HG03575 (cell line): ENCODE data around the gene G6PC1.
"Not testable (repeated sequence)": the region's sequence is repeated elsewhere in the genome, so short reads cannot be mapped to it uniquely, and the experiment has no call there.

Experiments
- ATAC-seq: cut with Tn5 transposase; IDR thresholded peaks from one replicate; pipeline ENCODE4 v1.9.1; 2021; ENCODE audit not compliant: unreplicated experiment, insufficient number of reproducible peaks, low FRiP score; ENCODE audit errors: extremely low read depth

G6PC1 gene

DNA sequence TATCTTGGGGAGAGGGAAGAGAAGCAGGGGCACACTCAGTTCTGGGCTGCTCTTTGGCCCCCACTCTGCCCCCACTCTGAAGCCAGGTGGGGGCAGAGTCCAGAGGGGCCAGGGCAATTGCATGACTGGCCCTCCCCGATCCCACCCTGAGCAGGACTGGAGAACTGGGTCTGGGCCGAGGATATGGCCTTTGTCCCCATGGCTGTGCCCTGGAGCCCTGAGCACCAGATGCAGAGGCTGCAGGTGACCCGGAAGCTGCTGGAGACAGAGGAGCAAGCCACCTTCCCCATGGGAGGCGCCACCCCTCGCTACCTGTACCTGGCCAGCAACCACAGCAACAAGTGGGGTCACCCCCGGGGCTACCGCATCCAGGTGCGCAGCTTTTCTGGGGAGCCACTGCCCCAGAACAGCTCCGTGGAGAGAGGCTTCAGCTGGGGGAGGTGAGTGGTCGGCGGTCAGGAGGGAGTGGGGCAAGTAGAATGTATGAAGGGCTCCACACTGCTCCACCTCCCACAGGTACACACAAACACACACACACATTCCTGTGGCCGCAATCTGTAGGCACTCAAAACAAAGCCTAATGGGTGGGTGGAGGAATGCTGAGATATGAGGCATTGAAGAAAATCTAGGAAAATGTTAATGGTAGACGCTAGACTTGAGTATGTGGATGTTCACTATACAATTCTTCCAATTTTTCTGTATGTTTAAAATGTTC lies 28.2 kb upstream of the G6PC1 start:
- ATAC-seq, result no peak

DNA sequence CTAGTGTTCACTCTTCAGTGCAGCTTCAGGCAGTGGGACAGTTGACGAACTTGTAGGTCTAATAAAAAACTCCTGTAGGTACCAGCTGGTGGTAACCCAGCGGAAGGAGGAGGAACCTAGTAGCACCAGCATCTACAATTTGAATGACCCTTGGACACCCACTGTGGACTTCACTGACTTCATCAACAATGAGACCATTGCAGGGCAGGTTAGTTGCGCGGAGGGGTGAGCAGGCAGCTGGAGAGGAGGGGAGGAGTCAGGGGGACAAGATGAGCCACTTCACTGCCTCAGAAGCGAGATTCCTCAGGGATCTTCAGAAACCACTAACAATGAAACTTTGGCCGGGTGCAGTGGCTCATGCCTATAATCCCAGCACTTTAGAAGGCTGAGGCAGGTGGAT lies 27.3 kb upstream of the G6PC1 start:
- ATAC-seq, result no peak

DNA sequence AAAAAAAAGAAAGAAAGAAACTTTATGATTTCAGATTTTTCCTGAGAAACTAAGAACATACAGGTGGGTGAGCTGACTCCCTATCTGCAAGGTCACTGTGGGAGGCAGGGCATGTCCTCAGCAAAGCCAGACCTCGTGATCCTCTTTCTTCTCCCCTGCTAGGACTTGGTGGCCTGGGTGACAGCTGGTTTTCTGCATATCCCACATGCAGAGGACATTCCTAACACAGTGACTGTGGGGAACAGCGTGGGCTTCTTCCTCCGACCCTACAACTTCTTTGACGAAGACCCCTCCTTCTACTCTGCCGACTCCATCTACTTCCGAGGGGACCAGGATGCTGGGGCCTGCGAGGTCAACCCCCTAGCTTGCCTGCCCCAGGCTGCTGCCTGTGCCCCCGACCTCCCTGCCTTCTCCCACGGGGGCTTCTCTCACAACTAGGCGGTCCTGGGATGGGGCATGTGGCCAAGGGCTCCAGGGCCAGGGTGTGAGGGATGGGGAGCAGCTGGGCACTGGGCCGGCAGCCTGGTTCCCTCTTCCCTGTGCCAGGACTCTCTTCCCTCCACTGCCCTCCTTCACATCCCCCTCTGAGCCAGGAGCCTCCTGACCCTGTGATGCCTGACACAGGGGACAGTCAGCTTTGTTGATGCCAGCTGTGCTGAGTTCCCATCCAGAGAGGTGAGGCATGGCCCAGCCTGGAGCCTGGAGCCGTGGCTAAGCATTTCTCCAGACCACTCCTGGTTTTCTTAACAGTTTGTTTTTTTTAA lies 26.5 kb upstream of the G6PC1 start:
- ATAC-seq, result not testable (repeated sequence)

DNA sequence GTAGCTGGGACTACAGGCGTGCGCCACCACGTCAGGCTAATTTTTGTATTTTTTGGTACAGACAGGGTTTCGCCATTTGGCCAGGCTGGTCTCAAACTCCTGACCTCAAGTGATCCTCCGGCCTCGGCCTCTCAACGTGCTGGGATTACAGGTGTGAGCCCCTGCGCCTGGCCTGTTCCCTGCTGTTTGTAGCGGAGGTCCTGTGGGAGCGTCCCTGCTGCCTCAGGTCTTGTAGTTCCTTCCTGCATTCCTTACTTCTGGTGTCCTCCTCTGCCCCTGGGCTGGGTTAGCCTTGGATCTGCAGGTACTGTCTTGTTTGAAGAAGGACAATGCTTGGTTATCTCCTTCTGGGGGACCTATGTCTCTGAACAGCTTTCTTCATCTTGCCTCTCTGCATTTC lies 23.6 kb upstream of the G6PC1 start:
- ATAC-seq, result no peak

DNA sequence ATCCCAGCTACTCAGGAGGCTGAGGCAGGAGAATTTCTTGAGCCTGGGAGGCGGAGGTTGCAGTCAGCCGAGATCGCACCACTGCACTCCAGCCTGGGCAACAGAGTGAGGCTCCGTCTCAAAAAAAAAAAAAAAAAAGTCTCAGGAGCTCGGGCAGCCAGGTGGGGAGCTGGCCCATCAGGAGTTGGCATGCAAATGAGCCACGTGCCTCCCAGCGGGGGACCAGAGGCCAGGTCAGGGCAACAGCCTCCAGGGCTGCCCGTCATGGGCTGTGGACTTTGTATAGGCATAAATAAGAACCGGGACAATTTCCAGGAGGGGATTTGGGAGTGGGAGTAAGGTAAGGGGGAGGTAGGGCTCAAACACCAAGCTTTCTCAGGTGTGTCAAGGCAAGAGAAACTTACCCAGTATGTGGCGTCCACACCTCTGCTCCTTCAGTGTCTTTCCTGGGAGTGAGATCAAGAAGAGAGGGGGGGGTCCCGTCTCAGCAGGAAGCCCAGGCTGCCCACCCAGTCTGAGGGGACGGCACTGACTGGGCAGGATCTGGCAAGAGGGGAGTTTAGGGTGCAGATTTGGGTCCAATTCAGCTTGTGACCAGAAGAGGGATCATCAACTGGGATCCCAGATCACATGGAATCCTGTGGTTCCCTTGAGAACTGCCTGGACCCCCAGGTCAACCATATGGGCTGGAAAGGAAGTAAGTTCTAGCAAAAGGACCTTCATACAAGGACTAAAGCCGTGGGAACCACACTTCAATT lies 22.3 kb upstream of the G6PC1 start:
- ATAC-seq, result no peak

DNA sequence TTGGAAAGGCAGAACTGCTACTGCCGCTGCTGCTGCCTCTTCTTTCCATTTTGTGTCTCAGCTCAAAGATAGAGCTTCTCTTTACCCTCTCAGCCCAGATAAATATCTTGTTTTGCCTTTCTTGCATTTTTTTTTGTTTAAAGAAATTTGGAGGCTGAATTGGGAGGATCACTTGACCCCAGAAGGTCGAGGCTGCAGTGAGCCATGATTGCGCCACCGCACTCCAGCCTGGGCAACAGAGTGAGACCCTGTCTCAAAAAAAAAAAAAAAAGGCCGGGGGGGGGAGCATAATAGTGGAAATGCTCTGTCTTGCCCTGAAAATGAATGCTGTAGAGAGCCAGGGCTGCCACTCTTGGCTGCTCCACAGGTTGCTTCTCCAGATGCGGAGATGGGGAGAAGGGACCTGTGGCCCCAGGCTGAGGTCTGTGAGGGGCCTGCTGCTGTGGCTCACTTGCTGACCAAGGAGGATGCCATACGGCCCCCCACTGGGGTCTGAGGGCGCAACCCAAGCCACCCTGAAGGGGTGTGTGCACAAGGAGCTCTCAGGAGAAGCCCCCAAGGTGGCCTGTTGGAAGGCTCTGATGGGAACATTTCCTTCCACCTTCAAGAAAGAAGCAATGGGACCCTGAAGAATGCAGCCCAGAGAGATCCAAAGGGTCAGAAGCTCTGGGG lies 21.5 kb upstream of the G6PC1 start:
- ATAC-seq, result no peak

DNA sequence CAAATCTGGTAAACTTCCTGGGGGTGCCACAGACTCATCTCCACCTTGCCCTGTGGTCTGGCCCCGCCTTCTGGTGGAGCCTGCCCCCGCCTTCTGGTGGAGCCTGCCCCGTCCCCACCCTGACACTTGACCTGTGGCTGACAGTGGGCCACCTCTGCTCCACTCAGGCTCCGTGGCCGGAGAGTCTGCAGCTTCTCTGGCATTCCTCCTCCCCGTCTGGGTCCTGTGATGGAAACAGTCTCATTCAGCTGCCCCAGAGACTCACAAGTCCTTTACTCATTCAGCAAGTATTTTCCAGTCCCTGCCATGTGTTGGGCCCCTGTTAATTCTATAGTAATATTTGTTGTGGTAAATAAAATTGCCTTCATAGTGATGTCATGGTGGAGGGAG lies 21.0 kb upstream of the G6PC1 start:
- ATAC-seq, result no peak

DNA sequence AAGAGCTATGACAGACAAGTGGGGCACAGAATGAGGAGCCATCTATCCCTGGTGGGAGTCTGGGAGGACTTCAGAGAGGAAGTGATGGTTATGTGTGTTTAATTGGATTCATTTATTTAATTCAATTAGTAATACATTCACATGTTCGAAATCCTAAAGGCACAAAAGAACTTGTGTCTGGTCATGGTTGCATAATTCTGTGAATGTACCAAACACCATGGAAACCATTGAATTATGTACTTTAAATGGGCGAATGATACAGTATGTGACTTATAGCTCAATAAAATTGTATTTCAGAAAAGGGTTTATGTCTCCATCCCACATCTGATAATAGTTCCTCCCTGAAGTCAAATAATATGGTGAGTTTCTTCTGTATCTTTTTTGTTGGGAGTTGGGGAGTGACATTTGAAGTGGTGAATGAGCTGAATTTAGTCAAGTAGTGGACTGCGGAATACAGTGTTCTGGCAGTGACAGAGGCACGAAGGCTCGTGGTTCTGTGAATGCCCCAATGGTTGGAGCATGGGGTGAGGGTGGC lies 19.8 kb upstream of the G6PC1 start:
- no peak for ATAC-seq

DNA sequence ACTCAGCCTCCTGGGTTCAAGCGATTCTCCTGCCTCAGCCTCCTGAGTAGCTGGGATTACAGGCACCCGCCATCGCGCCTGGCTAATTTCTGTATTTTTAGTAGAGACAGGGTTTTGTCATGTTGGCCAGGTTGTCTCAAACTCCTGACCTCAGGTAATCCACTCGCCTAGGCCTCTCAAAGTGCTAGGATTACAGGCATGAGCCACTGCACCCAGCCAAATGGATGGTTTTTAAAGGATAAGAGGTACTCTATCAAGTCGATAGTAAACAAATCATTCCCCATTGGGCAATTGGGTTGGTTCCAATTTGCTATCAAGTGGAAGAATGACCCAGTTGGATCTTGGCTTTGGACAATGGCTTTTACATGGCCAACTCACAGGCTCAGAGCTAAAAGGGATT lies 18.9 kb upstream of the G6PC1 start:
- ATAC-seq, result not testable (repeated sequence)

DNA sequence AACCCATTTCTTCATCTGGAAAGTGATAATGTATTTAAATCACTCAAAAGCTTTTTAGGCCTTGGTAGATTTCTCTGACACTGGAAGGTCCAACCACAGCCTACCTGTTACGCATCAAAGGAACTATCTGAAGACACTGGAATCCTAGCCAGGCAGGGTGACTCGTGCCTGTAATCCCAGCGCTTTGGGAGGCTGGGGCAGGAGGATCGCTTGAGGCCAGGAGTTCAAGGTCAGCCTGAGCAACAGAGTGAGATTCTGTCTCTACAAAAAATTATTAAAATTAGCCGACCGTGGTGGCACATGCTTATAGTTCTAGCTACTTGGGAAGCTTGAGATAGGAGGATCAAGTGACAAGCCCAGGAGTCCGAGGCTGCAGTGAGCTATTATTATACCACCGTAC lies 18.4 kb upstream of the G6PC1 start:
- ATAC-seq, result no peak

DNA sequence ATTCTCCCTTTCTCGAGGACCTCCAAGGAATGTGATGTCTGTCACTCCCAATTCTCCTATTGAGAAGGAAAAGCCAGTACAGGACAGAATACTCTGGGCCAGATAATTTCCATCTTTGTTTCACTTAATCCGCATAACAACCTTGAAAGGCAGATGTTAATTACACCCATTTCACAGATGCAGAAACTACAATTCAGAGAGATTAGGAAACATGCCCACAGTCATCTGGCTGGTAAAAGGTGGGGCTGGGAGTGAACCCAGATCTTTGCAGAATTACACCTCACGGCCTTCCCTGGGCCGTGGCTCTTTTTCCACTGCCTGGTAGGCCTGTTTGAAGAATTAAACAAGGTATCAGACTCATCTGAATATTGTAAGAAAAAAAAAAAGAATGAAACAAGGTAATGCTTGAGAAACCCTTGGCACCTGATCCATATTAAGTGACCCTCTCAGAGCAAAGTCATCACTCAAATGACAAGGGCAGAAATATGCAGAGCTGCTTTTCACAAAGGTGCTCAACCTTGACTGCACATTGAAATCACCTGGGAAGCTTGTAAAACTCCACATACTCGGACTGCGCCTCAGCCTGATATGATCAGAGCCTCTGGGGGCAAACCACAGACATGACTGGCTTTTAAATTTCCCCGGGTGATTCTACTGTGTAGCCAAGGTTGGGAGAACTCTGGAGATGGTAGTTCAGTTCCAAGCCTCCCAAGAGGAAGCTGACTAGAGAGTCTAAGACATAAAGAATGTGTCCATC lies 16.6 kb upstream of the G6PC1 start:
- ATAC-seq, result no peak

DNA sequence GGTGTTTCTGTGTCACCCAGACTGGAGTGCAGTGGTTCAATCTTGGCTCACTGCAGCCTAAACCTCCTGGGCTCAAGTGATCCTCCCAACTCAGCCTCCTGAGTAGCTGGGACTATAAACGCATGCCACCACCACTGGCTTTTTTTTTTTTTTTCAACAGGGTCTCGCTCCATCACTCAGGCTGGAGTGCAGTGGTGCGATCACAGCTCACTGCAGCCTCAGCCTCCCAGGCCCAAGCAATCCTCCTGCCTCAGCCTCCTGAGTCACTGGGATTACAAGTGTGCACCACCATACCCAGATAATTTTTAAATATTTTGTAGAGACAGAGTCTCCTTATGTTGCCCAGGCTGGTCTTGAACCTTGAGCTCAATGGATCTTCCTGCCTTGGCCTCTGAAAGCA lies 14.8 kb upstream of the G6PC1 start:
- ATAC-seq, result not testable (repeated sequence)

DNA sequence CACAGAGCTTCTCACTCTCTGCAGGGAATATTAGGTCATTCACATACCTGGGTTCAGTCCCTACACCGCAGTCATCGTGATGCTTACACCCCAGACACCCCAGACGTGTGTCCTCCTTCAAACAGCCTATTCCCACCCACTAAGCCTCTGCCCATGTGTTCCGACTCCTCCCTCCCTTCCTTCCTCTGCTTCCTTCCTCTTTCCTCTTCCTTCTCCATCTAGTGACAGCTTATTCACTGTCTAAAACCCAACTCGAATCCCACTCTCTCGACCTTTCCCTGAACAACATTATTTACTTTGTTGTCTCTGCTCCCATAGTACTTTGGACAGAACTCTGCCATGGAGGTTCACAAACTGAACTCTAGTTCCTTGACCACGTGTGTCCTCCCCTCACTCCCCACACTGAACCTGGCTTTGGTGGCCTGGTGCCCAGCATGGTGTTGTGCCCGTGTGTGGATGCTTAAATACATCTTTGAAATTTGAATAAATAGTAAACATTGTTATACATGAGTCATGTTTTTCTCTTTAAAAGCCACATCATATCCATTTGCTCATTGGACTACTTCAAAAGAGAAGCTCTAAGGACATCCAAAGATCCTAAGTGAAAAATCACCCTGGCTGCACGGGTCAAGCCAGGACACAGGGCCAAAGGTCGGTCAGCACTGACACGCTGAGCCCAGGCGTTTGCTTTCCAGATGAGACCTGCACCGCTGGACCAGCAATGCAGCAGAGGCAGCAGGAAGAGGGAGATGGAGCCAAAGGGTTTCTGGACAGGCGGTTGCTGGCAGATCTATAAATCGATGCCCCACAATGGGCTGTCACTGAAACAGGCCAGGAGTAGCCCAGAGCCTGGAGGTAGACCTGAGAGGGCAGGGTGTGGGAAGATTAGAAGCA lies 14.1 kb upstream of the G6PC1 start:
- no peak for ATAC-seq

DNA sequence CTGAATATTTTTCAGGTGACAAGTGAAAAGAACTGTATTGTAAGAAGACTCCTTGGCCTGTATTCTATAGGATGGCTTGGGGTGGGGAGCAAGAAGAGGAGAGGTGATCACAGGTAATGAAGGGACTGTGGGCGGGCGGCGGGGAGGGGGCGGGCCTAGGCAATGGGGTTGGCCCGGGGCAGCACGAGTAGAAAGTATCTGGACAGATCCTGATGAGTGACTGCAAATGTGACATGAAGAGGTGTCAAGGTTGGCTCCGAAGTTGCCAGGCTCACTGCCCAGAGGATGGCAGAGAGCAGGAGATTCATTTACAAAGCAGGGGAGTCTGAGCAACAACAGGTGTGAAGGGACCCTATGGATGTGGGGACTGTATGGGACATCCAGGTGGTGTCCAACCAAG lies 10.8 kb upstream of the G6PC1 start:
- ATAC-seq, result no peak

DNA sequence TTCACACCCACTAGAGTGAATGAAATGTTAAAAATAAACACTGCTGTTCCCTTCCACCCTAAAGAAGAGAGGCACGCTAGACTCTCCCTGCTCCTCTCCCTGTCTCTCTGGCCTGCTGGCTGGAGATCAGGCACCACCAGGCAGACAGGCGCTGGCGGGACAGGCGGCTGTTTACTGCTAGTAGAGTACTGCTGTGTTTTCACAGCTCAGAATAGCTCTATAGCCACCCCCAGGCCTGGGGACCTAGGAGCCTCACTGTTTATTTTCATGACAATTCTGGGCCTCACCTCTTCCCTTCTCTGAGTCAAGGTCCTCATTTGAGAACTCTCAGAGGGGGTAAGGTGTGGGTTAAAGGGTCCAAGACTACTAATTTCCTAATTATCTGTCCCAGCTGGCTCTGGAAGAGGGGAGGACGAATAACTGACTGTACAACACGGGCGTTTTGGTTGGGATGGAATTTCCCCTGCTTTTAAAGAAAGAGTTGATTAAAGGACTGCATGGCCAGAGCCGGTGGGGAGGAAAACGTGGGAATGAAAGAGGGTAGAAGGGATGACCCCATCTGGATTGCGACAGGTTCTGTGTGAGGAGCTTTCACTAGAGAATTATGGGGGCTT lies 9.0 kb upstream of the G6PC1 start:
- ATAC-seq, result no peak

DNA sequence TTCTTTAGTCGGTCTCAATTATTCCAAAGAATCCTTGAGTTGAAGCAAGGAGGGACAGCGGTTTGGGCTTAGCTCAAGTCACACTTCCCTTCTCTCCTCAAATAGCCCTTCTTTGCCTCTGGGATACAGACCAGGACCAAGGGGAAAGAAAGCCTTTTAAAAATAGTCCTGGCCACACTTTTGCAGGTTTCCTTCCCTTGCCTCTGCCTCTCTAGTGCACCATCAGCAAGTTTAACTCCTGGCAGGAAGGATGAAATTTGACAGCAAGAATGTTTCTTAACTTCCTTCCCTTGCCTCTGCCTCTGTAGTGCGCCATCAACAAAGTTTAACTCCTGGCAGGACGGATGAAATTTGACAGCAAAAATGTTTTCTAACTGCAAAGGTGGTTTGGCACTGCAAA lies 7.2 kb upstream of the G6PC1 start:
- no peak for ATAC-seq
